Trophoblast cell (in vitro differentiated cells and primary cell): ENCODE results near the gene CAPN2.
"Not testable (repeated sequence)": the region's sequence is repeated elsewhere in the genome, so short reads cannot be mapped to it uniquely, and the experiment has no call there.

ENCODE experiments used
- DNase-seq, 2 donors: peaks; one replicate each; pipeline ENCODE4 v3.0.0-alpha.2; 2016
- H2AFZ ChIP-seq: 2 replicates; pipeline ENCODE4 v1.6.1; 2013; ENCODE audit warnings: low read length, moderate library complexity, mild to moderate bottlenecking; ENCODE audit not compliant: insufficient read depth, poor library complexity
- H2AK5ac ChIP-seq: 2 replicates; pipeline ENCODE4 v1.6.1; 2013; ENCODE audit warnings: mild to moderate bottlenecking, low read length
- H2BK120ac ChIP-seq: 2 replicates; pipeline ENCODE4 v1.6.1; 2013; ENCODE audit warnings: low read length, mild to moderate bottlenecking, moderate library complexity; ENCODE audit not compliant: insufficient read depth, poor library complexity
- H2BK12ac ChIP-seq: 2 replicates; pipeline ENCODE4 v1.6.1; 2013; ENCODE audit warnings: mild to moderate bottlenecking, low read length, moderate library complexity
- H2BK5ac ChIP-seq: 2 replicates; pipeline ENCODE4 v1.6.1; 2013; ENCODE audit warnings: low read length, low read depth, moderate library complexity, mild to moderate bottlenecking; ENCODE audit not compliant: poor library complexity
- H3K14ac ChIP-seq: 2 replicates; pipeline ENCODE4 v1.6.1; 2013; ENCODE audit warnings: mild to moderate bottlenecking, low read length
- H3K18ac ChIP-seq: 2 replicates; pipeline ENCODE4 v1.6.1; 2013; ENCODE audit warnings: mild to moderate bottlenecking, low read length
- H3K23ac ChIP-seq: 2 replicates; pipeline ENCODE4 v1.6.1; 2013; ENCODE audit warnings: low read length
- H3K27ac ChIP-seq: 2 replicates; pipeline ENCODE4 v1.5.1; 2013; ENCODE audit warnings: low read depth, mild to moderate bottlenecking, inconsistent platforms, low read length, moderate library complexity
- H3K27me3 ChIP-seq: 2 replicates; pipeline ENCODE4 v1.6.1; 2013; ENCODE audit warnings: inconsistent platforms, mild to moderate bottlenecking, low read length, moderate library complexity; ENCODE audit not compliant: insufficient read depth
- H3K36me3 ChIP-seq, 2 experiments: 1 replicate in 1 of 2; 2 replicates in 1 of 2; pipeline ENCODE4 v1.6.1; 2013; ENCODE audit warnings: low read length in 2 of 2, mild to moderate bottlenecking in 2 of 2, moderate library complexity in 1 of 2; ENCODE audit not compliant: insufficient read depth in 2 of 2, control insufficient read depth in 1 of 2
- H3K4ac ChIP-seq: 2 replicates; pipeline ENCODE4 v1.6.1; 2013; ENCODE audit warnings: low read depth, mild to moderate bottlenecking, low read length, moderate library complexity
- H3K4me1 ChIP-seq, 2 experiments: 1 replicate in 1 of 2; 2 replicates in 1 of 2; pipeline ENCODE4 v1.6.1; 2013; ENCODE audit warnings: low read length in 2 of 2, mild to moderate bottlenecking in 2 of 2, moderate library complexity in 1 of 2; ENCODE audit not compliant: insufficient read depth in 2 of 2, control insufficient read depth in 1 of 2
- H3K4me2 ChIP-seq: 2 replicates; pipeline ENCODE4 v1.6.1; 2013; ENCODE audit warnings: inconsistent platforms, mild to moderate bottlenecking, low read length, moderate library complexity
- H3K4me3 ChIP-seq: 2 replicates; pipeline ENCODE4 v1.5.1; 2013; ENCODE audit warnings: mild to moderate bottlenecking, low read depth, low read length, inconsistent platforms
- H3K79me1 ChIP-seq: one replicate; pipeline ENCODE4 v1.6.1; 2013; ENCODE audit warnings: low read length
- H3K79me2 ChIP-seq: 2 replicates; pipeline ENCODE4 v1.6.1; 2013; ENCODE audit warnings: low read length, mild to moderate bottlenecking; ENCODE audit not compliant: control insufficient read depth, insufficient read depth, poor library complexity
- H3K9ac ChIP-seq: 2 replicates; pipeline ENCODE4 v1.6.1; 2013; ENCODE audit warnings: mild to moderate bottlenecking, low read length
- H3K9me3 ChIP-seq: 2 replicates; pipeline ENCODE4 v1.6.1; 2013; ENCODE audit warnings: low read depth, mild to moderate bottlenecking, control low read depth, inconsistent platforms, low read length; ENCODE audit not compliant: insufficient read depth
- H4K12ac ChIP-seq: 2 replicates; pipeline ENCODE4 v1.6.1; 2013; ENCODE audit warnings: low read depth, mild to moderate bottlenecking, low read length, moderate library complexity
- H4K8ac ChIP-seq: 2 replicates; pipeline ENCODE4 v1.6.1; 2013; ENCODE audit warnings: low read depth, mild to moderate bottlenecking, low read length, moderate library complexity
- H4K91ac ChIP-seq: one replicate; pipeline ENCODE4 v1.6.1; 2013; ENCODE audit warnings: low read depth, mild to moderate bottlenecking, low read length, moderate library complexity
- WGBS: extraction: QIAGEN DNeasy Blood & Tissue Kit; methylation state at CpG from one replicate; pipeline ENCODE4 v1.1.7; 2013; ENCODE audit warnings: missing lambda C conversion rate; ENCODE audit not compliant: insufficient read length, insufficient coverage; ENCODE audit errors: extremely low coverage; 5-methylcytosine and 5-hydroxymethylcytosine counted together

Gene CAPN2

GRCh38 chr1:223802602-223803001 lies 90.3 kb downstream of the CAPN2 start:
- Histone ChIP-seq H3K18ac (no peak overlapping the region), H2BK120ac (no peak overlapping the region), H2BK5ac (no peak overlapping the region), H3K4me1 (no peaks in the 10 kb centered on the region), H3K9ac (no peak overlapping the region), H3K79me1 (no peaks in the 10 kb centered on the region), H2AK5ac (no peak overlapping the region), H3K27ac (no peak overlapping the region), H4K12ac (no peak overlapping the region), H2AFZ (no peak overlapping the region), H3K27me3 (no peaks in the 10 kb centered on the region), H3K9me3 (no peaks in the 10 kb centered on the region), H3K79me2 (peaks cover 2% of the 10 kb centered on the region), H3K23ac (no peak overlapping the region), H4K8ac (no peak overlapping the region), H3K4ac (no peak overlapping the region), H2BK12ac (no peak overlapping the region), H3K36me3 (peaks cover 25 to 53% of the 10 kb centered on the region in 2 experiments), H3K4me3 (no peak overlapping the region), H3K14ac (no peak overlapping the region), H4K91ac (no peak overlapping the region), H3K4me2 (no peak overlapping the region)
- DNase-seq, result no peak
- WGBS, result no CpG with 5 or more reads among the region's 4 CpGs

- Histone ChIP-seq H3K23ac (no peak overlapping the region), H4K8ac (no peak overlapping the region), H2AK5ac (no peak overlapping the region), H4K12ac (no peak overlapping the region), H3K36me3 (peaks cover 23 to 47% of the 10 kb centered on the region in 2 experiments), H2BK120ac (no peak overlapping the region), H3K4me1 (no peaks in the 10 kb centered on the region), H3K14ac (no peak overlapping the region), H3K18ac (no peak overlapping the region), H3K9me3 (no peaks in the 10 kb centered on the region), H3K9ac (no peak overlapping the region), H3K4ac (no peak overlapping the region), H3K79me1 (no peaks in the 10 kb centered on the region), H3K27me3 (no peaks in the 10 kb centered on the region), H2BK12ac (no peak overlapping the region), H2BK5ac (no peak overlapping the region), H3K27ac (no peak overlapping the region), H3K4me2 (no peak overlapping the region), H4K91ac (no peak overlapping the region), H3K79me2 (peaks cover 2% of the 10 kb centered on the region), H2AFZ (no peak overlapping the region), H3K4me3 (no peak overlapping the region)
- DNase-seq, result no peak
- no CpG with 5 or more reads among the region's 7 CpGs for WGBS
Observed at GRCh38 chr1:223803211-223803610, 90.9 kb downstream of the CAPN2 start.

GRCh38 chr1:223809905-223810304 lies 97.6 kb downstream of the CAPN2 start:
- not testable (repeated sequence) for DNase-seq, H3K9ac ChIP-seq, H2BK12ac ChIP-seq, H3K14ac ChIP-seq, H4K91ac ChIP-seq, H3K4me2 ChIP-seq, H3K9me3 ChIP-seq, H3K79me2 ChIP-seq, H3K79me1 ChIP-seq, H3K27ac ChIP-seq, H4K8ac ChIP-seq, H3K4me1 ChIP-seq, H2AFZ ChIP-seq, H3K27me3 ChIP-seq, H3K4ac ChIP-seq, H2BK120ac ChIP-seq, H2AK5ac ChIP-seq, H3K4me3 ChIP-seq, H4K12ac ChIP-seq, H2BK5ac ChIP-seq, H3K18ac ChIP-seq, H3K23ac ChIP-seq
- WGBS, result no CpG with 5 or more reads among the region's 4 CpGs
- H3K36me3 ChIP-seq, result peaks cover 21 to 35% of the 10 kb centered on the region in 2 experiments

GRCh38 chr1:223810586-223810985 lies 98.2 kb downstream of the CAPN2 start:
- Histone ChIP-seq H3K79me2 (peaks cover 6% of the 10 kb centered on the region), H3K36me3 (peaks cover 21 to 31% of the 10 kb centered on the region in 2 experiments), H2BK120ac (no peak overlapping the region), H2BK12ac (no peak overlapping the region), H3K9me3 (no peaks in the 10 kb centered on the region), H3K79me1 (no peaks in the 10 kb centered on the region), H4K91ac (no peak overlapping the region), H4K8ac (no peak overlapping the region), H2AK5ac (no peak overlapping the region), H3K4me1 (peaks cover 0 to 5% of the 10 kb centered on the region in 2 experiments), H3K14ac (no peak overlapping the region), H3K4ac (no peak overlapping the region), H4K12ac (no peak overlapping the region), H3K4me2 (no peak overlapping the region), H3K4me3 (no peak overlapping the region), H3K9ac (no peak overlapping the region), H2BK5ac (no peak overlapping the region), H3K18ac (no peak overlapping the region), H3K27me3 (no peaks in the 10 kb centered on the region), H2AFZ (no peak overlapping the region), H3K23ac (no peak overlapping the region), H3K27ac (no peak overlapping the region)
- no CpG with 5 or more reads among the region's 2 CpGs for WGBS
- DNase-seq, result no peak
